HepG2 (cell line): ENCODE data around the gene SNX18. TPM values are rescaled to one million over a fixed set of nuclear protein-coding genes. Genes with fewer than 3 reads are reported as not detected.

ENCODE experiments used
- ATAC-seq: fragments of 200-7000 bp; cut with Tn5 transposase; 3 replicates; pipeline ENCODE4 v1.9.1; 2020; ENCODE audit warnings: mild to moderate bottlenecking, moderate library complexity
- BruUV-seq: library from RNA; stranded (reverse); fragments of 400-500 nt; replicated peaks from 2 replicates; lab custom pipeline; 2021; lab: Mats Ljungman, UMichigan
- CTCF ChIA-PET: fragments of 300-600 bp; formaldehyde crosslinking; extraction: SDS; loops from one replicate; lab custom pipeline; 2021; ENCODE audit warnings: low total read pairs, inconsistent platforms, low intra/inter-chr PET ratio; lab: Yijun Ruan, JAX
- POLR2A ChIA-PET: fragments of 350-600 bp; sonication (Branson Sonifier 250); formaldehyde crosslinking; loops from one replicate; lab custom pipeline; 2020; ENCODE audit warnings: antibody characterized with exemption, inconsistent platforms; lab: Yijun Ruan, JAX
- DNase-seq: peaks from one replicate; pipeline ENCODE4 v3.0.0-alpha.2; 2015; ENCODE audit warnings: low spot score
- FAIRE-seq: peaks from 3 replicates; lab custom pipeline; 2011; peaks lifted over from hg19 to GRCh38; lab: Jason Lieb, UNC
- H2AFZ ChIP-seq: one replicate; pipeline ENCODE4 v1.6.1; 2011; ENCODE audit warnings: low read length, inconsistent platforms
- H3K27ac ChIP-seq: fragments of 300-600 bp; 3 replicates; pipeline ENCODE4 v1.8.0; 2011; ENCODE audit warnings: mixed run types, mild to moderate bottlenecking, mixed read lengths, low read length, inconsistent platforms; ENCODE audit not compliant: insufficient read depth; ENCODE audit errors: extremely low read length
- H3K27me3 ChIP-seq, 2 experiments: fragments of 200-600 bp in 1 of 2; 2 replicates in 1 of 2; 3 replicates in 1 of 2; pipeline versions ENCODE4 v1.6.0 to v1.8.0; 2011; ENCODE audit warnings: low read length in 2 of 2, mild to moderate bottlenecking in 2 of 2, moderate library complexity in 2 of 2, inconsistent platforms in 1 of 2; ENCODE audit not compliant: insufficient read depth in 2 of 2, control insufficient read depth in 1 of 2
- H3K36me3 ChIP-seq, 2 experiments: fragments of 200-600 bp in 1 of 2; replicated peaks in 1 of 2; 2 replicates in 1 of 2; 3 replicates in 1 of 2; pipeline versions ENCODE4 v1.5.1 to v1.8.0; 2011; ENCODE audit warnings: low read length in 2 of 2, inconsistent platforms in 1 of 2; ENCODE audit not compliant: insufficient read depth in 2 of 2, control insufficient read depth in 1 of 2
- H3K4me1 ChIP-seq: 2 replicates; pipeline ENCODE4 v1.5.1; 2012; ENCODE audit warnings: low read length, inconsistent platforms; ENCODE audit not compliant: insufficient read depth
- H3K4me2 ChIP-seq: 2 replicates; pipeline ENCODE4 v1.6.0; 2011; ENCODE audit warnings: low read depth, low read length, inconsistent platforms
- H3K4me3 ChIP-seq, 3 experiments: fragments of 200-600 bp in 1 of 3; sonication (generic), shearing (Covaris generic) in 1 of 3; replicated peaks in 1 of 3; 2 replicates each; pipeline ENCODE4 v1.5.1; 2011 to 2016; ENCODE audit warnings: low read length in 3 of 3, inconsistent platforms in 2 of 3, low read depth in 2 of 3, mild to moderate bottlenecking in 2 of 3, control low read depth in 1 of 3, mixed read lengths in 1 of 3; ENCODE audit not compliant: insufficient read depth in 1 of 3
- H3K79me2 ChIP-seq: one replicate; pipeline ENCODE4 v1.6.1; 2011; ENCODE audit warnings: low read length, inconsistent platforms; ENCODE audit not compliant: insufficient read depth
- H3K9ac ChIP-seq: 2 replicates; pipeline ENCODE4 v1.6.0; 2011; ENCODE audit warnings: mild to moderate bottlenecking, low read depth, low read length, inconsistent platforms; ENCODE audit not compliant: insufficient read depth
- H3K9me3 ChIP-seq: 2 replicates; pipeline ENCODE4 v1.5.1; 2012; ENCODE audit warnings: mild to moderate bottlenecking, low read length
- H4K20me1 ChIP-seq: 2 replicates; pipeline ENCODE4 v1.6.0; 2011; ENCODE audit warnings: inconsistent platforms, mild to moderate bottlenecking, low read length, moderate library complexity; ENCODE audit not compliant: insufficient read depth
- GABPA ChIP-seq, 2 experiments: IDR thresholded peaks; 2 replicates each; pipeline ENCODE4 v1.6.1; 2011 to 2016; ENCODE audit warnings: low read depth in 2 of 2, low read length in 1 of 2, missing biosample characterization in 1 of 2, missing genetic modification characterization in 1 of 2
- KDM5B ChIP-seq: sonication (generic); formaldehyde crosslinking; IDR thresholded peaks from 2 replicates; pipeline ENCODE4 v1.4.0; 2020; ENCODE audit warnings: missing genetic modification reagents, mild to moderate bottlenecking, borderline replicate concordance
- MAF1 ChIP-seq: sonication (generic); formaldehyde crosslinking; IDR thresholded peaks from 2 replicates; pipeline ENCODE4 v1.5.0; 2020; ENCODE audit warnings: missing genetic modification reagents, borderline replicate concordance
- MYC ChIP-seq: sonication (generic); formaldehyde crosslinking; IDR thresholded peaks from 2 replicates; pipeline ENCODE4 v1.9.0; 2021; ENCODE audit warnings: missing genetic modification reagents, borderline replicate concordance
- NFE2L1 ChIP-seq: sonication (generic); formaldehyde crosslinking; IDR thresholded peaks from 2 replicates; pipeline ENCODE4 v1.4.0; 2020; ENCODE audit warnings: missing genetic modification reagents, mild to moderate bottlenecking, borderline replicate concordance
- PCBP2 ChIP-seq: fragments of 200-400 bp; formaldehyde crosslinking; optimal IDR thresholded peaks from 2 replicates; pipeline ENCODE3; 2018; ENCODE audit warnings: low read length, low read depth; ENCODE audit not compliant: poor library complexity, severe bottlenecking
- TBL1XR1 ChIP-seq: fragments of 150-350 bp; IDR thresholded peaks from 2 replicates; pipeline ENCODE4 v1.6.1; 2014; ENCODE audit warnings: borderline replicate concordance, low read length; ENCODE audit not compliant: partially characterized antibody
- TBX2 ChIP-seq: sonication (generic); formaldehyde crosslinking; IDR thresholded peaks from 2 replicates; pipeline ENCODE4 v1.5.0; 2020; ENCODE audit warnings: missing genetic modification reagents, mild to moderate bottlenecking, borderline replicate concordance
- TMF1 ChIP-seq: sonication (generic); formaldehyde crosslinking; IDR thresholded peaks from 2 replicates; pipeline ENCODE4 v1.8.1; 2022; ENCODE audit warnings: low read depth, missing genetic modification reagents
- ZNF326 ChIP-seq: sonication (generic); formaldehyde crosslinking; IDR thresholded peaks from 2 replicates; pipeline ENCODE4 v1.4.0; 2020; ENCODE audit warnings: missing genetic modification reagents, borderline replicate concordance
- ZSCAN20 ChIP-seq: sonication (generic); formaldehyde crosslinking; IDR thresholded peaks from 2 replicates; pipeline ENCODE4 v1.4.0; 2020; ENCODE audit warnings: missing genetic modification reagents, mild to moderate bottlenecking, borderline replicate concordance
- WGBS: methylation state at CpG from one replicate; pipeline ENCODE4 v1.1.6; 2017; ENCODE audit warnings: low lambda C conversion rate; 5-methylcytosine and 5-hydroxymethylcytosine counted together
- in situ Hi-C: cut with HindIII; loops from 2 replicates; pipeline ENCODE4 v1.10.0; 2017; ENCODE audit warnings: low pct_unique_long_range_greater_than_20kb; ENCODE audit not compliant: extremely low pct_ligation_motif_present
- intact Hi-C: fragments of 100-400 bp; cut with micrococcal nuclease; formaldehyde crosslinking; loops from one replicate; pipeline ENCODE4 v1.10.0; 2022; ENCODE audit not compliant: unreplicated experiment
- polyA plus RNA-seq, 8 experiments: library from polyadenylated mRNA; depleted of rRNA in 3 of 8; stranded (reverse) in 7 of 8; unstranded in 1 of 8; fragments of >200 nt; fragmentation: Illumina TruSeq in 4 of 8; extraction: Trizol in 4 of 8; gene quantifications; 2 replicates each; pipeline versions ENCODE4 v1.2.1 to v1.2.3, GENCODE V29; 2011 to 2016; ENCODE audit warnings: low read depth in 4 of 8, missing spikeins in 1 of 8, mixed read lengths in 1 of 8; ENCODE audit not compliant: insufficient read depth in 1 of 8
- total RNA-seq, 5 experiments: library from RNA; depleted of rRNA; stranded (reverse); fragments of >200 nt; fragmentation: Illumina TruSeq; extraction: Trizol; gene quantifications; 2 replicates each; pipeline ENCODE4 v1.2.3, GENCODE V29; 2016; ENCODE audit warnings: low read depth in 1 of 5
- TF ChIP-seq, protein P1 (sequence below): sonication (generic); formaldehyde crosslinking; IDR thresholded peaks from 2 replicates; pipeline ENCODE4 v1.5.0; 2020; ENCODE audit warnings: missing genetic modification reagents
- TF ChIP-seq, protein P2 (sequence below): sonication (generic); formaldehyde crosslinking; conservative IDR thresholded peaks from 2 replicates; pipeline ENCODE4 v1.4.0; 2020; ENCODE audit warnings: missing genetic modification reagents
- TF ChIP-seq, protein P3 (sequence below): sonication (generic); formaldehyde crosslinking; IDR thresholded peaks from 2 replicates; pipeline ENCODE4 v1.4.0; 2020; ENCODE audit warnings: missing genetic modification reagents

The SNX18 gene
- total and polyA plus RNA-seq, 2 of the 13 experiments (the other 11 are each of a cell fraction or from before 2014, with no cell fraction given), result 2.3 to 6.2 TPM

DNA sequence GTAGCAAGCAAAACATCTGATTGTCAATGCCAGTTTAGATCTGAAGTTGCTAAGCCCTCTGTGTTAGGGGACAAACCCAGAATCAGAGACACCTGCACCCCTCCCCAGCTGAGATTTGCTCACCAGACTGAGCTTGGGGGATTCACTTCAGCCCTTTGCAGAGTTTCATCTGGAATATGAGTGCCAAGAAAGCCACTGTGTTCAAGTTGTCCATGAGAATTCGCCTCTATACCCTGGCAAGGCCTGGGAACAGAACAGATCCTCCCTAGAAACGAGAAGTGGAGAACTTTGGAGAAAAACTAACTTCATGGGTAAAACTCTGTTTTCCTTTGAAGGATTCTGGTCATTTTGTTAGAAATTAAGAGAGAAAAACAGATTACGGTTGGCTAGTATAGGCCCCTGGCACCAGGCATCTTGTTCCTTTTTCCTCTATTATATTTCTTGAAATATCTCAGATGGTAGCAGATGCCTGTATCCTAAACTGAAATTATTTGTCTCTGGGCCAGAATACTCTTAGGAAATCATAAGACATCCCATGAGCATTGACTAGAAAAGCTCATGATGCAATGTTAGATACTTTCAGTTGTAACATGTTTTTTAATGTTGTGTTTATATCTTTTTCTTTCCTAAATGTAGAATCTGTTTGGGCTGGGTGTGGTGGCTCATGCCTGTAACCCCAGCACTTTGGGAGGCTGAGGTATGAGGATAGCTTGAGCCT lies 64.4 kb downstream of the SNX18 start:
- no TSS peak for BruUV-seq

More for the DNA sequence above, 64.4 kb downstream of the SNX18 start:
- Histone ChIP-seq H3K4me2 (no peak overlapping the region), H3K4me1 (no peaks in the 10 kb centered on the region), H3K9ac (no peak overlapping the region)
- TF ChIP-seq KDM5B (CRISPR knock-in tag) (no peak), ZNF326 (CRISPR knock-in tag) (no peak), TBL1XR1 (no peak), TMF1 (CRISPR knock-in tag) (no peak), ZSCAN20 (CRISPR knock-in tag) (no peak), TBX2 (CRISPR knock-in tag) (no peak), NFE2L1 (CRISPR knock-in tag) (no peak), MYC (no peak), MAF1 (CRISPR knock-in tag) (no peak), PCBP2 (no peak), GABPA (IDR thresholded peaks at IDR 0.05; ENCODE audit: low read depth, low read length) (no peak), GABPA (CRISPR knock-in tag; IDR thresholded peaks at IDR 0.05; ENCODE audit: low read depth) (no peak)
- TF ChIP-seq, protein P1, sequence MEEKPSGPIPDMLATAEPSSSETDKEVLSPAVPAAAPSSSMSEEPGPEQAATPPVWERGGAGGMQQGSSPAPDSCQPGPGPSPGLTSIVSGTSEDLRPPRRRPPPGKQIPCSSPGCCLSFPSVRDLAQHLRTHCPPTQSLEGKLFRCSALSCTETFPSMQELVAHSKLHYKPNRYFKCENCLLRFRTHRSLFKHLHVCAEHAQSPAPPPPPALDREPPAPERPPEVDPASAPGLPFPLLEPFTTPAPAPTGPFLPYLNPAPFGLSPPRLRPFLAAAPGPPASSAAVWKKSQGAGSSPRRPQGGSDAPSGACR, result no peak
- TF ChIP-seq, protein P2, sequence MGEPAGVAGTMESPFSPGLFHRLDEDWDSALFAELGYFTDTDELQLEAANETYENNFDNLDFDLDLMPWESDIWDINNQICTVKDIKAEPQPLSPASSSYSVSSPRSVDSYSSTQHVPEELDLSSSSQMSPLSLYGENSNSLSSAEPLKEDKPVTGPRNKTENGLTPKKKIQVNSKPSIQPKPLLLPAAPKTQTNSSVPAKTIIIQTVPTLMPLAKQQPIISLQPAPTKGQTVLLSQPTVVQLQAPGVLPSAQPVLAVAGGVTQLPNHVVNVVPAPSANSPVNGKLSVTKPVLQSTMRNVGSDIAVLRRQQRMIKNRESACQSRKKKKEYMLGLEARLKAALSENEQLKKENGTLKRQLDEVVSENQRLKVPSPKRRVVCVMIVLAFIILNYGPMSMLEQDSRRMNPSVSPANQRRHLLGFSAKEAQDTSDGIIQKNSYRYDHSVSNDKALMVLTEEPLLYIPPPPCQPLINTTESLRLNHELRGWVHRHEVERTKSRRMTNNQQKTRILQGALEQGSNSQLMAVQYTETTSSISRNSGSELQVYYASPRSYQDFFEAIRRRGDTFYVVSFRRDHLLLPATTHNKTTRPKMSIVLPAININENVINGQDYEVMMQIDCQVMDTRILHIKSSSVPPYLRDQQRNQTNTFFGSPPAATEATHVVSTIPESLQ (CRISPR knock-in tag), result no peak
- TF ChIP-seq, protein P3, sequence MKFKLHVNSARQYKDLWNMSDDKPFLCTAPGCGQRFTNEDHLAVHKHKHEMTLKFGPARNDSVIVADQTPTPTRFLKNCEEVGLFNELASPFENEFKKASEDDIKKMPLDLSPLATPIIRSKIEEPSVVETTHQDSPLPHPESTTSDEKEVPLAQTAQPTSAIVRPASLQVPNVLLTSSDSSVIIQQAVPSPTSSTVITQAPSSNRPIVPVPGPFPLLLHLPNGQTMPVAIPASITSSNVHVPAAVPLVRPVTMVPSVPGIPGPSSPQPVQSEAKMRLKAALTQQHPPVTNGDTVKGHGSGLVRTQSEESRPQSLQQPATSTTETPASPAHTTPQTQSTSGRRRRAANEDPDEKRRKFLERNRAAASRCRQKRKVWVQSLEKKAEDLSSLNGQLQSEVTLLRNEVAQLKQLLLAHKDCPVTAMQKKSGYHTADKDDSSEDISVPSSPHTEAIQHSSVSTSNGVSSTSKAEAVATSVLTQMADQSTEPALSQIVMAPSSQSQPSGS (CRISPR knock-in tag), result no peak
- TF ChIP-seq, all 625 proteins: peak for 0
- in situ Hi-C loops (no loop called here), intact Hi-C loops (no loop called here)
- 32% methylated on average over 3 of the region's 3 CpGs for WGBS
- Histone ChIP-seq H3K36me3 (no peaks in the 10 kb centered on the region), H3K9me3 (no peaks in the 10 kb centered on the region; the same call in 1 of the 2 replicates), H3K79me2 (no peaks in the 10 kb centered on the region), H3K4me3 (no peak overlapping the region), H3K27ac (no peak overlapping the region), H3K27me3 (no peaks in the 10 kb centered on the region), H2AFZ (no peak overlapping the region), H4K20me1 (no peaks in the 10 kb centered on the region)
- ChIA-PET POLR2A (no interaction called here), CTCF (no interaction called here)
- DNase-seq, result no peak
- no peak for ATAC-seq
- FAIRE-seq, result no peak
